Uterus (tissue), 2 donors: ENCODE measurements around the gene SHC4.

ENCODE experiments used
- POLR2A ChIP-seq, 2 donors: fragments of 450-650 bp; IDR thresholded peaks; one replicate each; pipeline ENCODE4 v1.6.1; 2016; ENCODE audit warnings: antibody characterized with exemption in 2 of 2, mild to moderate bottlenecking in 1 of 2, moderate library complexity in 1 of 2
- TF ChIP-seq, protein P1 (sequence below), 4 experiments: fragments of 200-600 bp in 2 of 4; fragments of 450-650 bp in 2 of 4; sonication (generic) in 2 of 4; IDR thresholded peaks; one replicate each; pipeline ENCODE4 v1.5.1; 2016 to 2019; ENCODE audit warnings: antibody characterized with exemption in 4 of 4, mild to moderate bottlenecking in 2 of 4, moderate library complexity in 1 of 4

GRCh38 chr15:48845123-48845522 lies 118.6 kb downstream of the SHC4 start:
- TF ChIP-seq, protein P1, sequence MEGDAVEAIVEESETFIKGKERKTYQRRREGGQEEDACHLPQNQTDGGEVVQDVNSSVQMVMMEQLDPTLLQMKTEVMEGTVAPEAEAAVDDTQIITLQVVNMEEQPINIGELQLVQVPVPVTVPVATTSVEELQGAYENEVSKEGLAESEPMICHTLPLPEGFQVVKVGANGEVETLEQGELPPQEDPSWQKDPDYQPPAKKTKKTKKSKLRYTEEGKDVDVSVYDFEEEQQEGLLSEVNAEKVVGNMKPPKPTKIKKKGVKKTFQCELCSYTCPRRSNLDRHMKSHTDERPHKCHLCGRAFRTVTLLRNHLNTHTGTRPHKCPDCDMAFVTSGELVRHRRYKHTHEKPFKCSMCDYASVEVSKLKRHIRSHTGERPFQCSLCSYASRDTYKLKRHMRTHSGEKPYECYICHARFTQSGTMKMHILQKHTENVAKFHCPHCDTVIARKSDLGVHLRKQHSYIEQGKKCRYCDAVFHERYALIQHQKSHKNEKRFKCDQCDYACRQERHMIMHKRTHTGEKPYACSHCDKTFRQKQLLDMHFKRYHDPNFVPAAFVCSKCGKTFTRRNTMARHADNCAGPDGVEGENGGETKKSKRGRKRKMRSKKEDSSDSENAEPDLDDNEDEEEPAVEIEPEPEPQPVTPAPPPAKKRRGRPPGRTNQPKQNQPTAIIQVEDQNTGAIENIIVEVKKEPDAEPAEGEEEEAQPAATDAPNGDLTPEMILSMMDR (IDR thresholded peaks at IDR 0.05) = no peak
- TF ChIP-seq POLR2A (IDR thresholded peaks at IDR 0.05) = no peak
